ENCODE data around the gene BDKRB2.

BDKRB2 gene

DNA sequence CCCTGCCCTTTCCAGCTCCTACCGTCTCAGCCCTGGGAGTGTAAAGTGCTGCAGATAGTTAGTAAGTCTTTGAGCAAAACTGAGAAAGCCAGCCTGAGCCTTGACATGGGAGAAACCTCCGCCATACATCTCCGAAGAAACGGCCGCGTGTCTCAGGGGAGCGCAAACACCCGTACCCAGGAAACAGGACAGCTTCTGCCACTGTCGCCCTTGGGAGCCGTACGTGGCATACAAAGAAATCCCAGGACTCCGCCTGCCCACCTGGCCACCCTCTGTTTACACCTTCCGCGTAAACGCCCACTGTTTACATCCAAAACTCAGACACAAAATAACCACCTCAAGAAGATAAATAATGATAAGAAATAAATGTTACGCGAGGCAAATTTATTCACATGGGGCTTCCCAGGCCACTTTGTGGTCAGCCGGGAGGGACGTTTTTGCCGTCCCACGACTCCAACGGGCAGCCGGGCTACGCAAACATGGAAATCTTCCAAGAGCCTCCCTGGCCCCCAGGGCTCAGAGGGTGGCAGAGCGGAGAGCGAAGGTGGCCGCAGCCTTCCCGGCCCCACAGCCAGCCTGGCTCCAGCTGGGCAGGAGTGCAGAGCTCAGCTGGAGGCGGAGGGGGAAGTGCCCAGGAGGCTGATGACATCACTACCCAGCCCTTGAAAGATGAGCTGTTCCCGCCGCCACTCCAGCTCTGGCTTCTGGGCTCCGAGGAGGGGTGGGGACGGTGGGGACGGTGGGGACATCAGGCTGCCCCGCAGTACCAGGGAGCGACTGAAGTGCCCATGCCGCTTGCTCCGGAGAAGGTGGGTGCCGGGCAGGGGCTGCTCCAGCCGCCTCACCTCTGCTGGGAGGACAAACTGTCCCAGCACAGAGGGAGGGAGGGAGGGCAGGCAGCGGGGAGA lies at the start of gene BDKRB2:
TSS of gene BDKRB2 (plus strand) at position 689 of the 908 bp plus-strand sequence. CDS start 32,269 bp downstream, outside the sequence.
- DNase-seq, result peak; percentile 71

DNA sequence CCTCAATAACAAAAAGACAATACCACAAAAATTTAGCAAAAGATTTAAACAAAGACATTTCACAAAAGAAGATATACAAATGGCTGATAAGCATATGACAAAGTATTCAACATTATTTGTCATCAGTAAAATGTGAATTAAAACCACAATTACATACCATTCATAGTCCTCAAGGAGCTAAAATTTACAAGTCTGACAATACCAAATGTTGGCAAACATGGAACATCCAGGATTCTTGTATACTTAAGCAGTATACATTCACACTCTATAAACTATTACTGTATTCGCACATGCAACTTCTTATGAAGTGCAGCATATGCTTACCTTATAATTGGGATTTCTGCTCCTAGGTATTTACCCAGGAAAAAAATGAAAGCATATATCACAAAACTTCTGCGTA lies 49.7 kb upstream of the BDKRB2 start:
- DNase-seq, result no peak

DNA sequence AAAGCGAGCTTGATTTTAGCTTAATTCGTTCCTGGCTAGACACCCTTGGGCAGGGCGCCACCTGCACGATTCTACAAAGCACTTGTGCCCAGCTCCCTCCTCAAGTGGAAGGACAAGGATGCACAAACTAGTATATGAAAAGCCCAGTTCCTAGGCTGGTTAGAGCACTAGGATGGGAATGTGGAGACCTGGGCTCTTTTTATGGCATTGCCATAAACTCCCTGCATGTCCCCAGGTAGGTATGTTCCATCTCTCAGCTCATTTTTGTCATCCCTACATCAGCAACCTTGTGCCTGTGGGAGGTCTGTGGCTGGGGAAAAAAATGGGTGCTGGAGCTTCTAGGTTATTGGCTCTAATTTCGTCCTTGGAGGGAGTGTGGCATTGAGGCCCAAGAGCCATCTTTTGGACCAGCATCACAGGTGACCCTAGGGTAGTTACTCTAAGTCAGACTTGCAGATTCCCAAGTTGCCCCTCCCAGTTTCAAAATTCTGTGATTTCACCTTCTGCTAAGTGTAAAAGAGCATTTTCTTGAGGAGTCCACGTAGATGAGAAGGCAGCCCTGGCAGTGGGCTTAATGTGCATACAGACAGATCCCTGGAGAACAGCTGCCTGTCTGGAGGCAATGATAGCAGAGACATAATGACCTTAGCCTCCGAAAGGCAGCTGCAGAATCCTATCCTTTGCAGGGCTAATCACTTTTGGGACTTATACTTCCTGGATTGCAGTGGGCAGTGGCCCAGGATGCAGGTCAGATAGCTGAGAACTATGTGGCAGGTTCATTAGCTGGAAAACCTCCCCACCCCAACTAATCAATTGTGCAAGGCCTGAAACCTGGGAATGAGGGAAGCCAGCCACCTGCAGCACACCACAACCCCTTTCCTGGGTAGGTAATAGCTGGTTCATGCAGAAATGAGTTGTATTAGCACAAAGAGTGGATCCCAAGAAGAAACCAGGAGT lies 47.6 kb upstream of the BDKRB2 start:
- no peak for DNase-seq

DNA sequence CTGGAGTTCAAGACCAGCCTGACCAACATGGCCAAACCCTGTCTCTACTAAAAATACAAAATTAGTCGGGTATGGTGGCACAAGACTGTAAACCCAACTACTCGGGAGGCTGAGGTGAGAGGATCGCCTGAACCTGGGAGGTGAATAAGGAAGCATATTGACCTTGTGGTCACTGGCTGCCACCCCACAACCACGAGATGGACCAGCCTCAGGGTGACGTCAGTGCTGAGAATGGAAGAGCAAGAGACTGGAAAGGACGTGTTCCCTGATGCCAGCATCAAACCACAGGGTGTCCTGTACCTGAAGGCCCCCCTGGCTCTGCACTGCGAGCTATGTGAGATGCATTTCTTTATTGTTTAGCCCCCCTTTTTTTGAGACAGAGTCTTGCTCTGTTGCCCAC lies 45.9 kb upstream of the BDKRB2 start:
- no peak for DNase-seq

DNA sequence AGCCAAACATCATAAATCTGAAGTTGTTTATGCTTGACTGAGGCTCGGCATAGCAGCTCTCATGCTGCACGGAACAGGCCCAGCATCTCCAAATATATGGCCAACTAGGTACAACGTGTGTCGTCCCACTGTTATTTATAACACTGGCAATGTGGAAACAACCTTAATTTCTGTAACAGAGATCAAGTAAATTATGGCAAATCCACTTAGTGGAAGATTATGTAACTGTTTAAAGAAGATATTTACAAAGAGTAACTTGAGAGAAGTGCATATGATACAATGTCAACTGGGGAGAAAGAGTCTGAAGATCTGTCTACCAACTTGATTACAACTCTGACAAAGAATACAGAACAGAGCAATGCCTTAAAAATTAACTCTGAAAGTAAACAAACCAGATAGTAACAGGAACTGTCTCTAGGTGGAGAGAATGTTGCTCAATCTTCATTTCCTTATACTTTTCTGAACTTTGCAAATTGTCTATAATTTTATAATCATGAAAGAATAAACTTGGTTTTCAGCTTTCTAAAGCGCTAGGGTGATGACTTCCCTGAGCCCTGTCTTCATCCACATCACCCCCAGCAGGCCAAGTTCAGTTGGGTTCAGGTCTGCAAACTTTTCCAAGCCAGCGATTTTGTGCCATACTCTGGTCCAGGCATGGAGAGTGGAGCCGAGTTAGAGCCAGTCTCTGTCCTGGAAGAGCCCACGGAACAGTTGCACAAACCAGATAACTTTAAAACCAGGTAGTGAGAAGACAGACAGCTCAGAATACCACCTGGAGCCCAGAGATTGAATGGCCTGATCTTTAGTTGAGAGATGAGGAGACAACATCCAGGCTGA lies 44.3 kb upstream of the BDKRB2 start:
- no peak for DNase-seq

DNA sequence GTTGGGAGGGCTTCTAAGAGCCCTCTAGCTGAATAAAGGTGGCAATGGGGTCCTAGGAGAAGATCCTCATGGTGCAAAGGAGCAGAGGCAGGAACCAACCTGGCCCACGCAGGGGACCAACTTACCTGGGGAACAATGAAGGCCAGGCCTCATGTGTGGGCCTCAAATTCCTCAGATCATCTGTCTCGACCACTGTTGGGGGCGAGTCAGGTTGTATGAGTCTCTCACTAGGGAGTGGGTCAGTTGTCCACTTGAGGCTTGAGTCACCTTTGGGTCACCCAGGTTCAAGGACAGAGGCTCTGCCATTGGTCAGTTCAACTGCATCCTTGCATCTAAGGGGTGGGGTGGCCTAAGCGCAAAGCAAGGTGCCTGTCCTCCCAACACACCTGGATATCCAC lies 43.7 kb upstream of the BDKRB2 start:
- DNase-seq, result no peak

DNA sequence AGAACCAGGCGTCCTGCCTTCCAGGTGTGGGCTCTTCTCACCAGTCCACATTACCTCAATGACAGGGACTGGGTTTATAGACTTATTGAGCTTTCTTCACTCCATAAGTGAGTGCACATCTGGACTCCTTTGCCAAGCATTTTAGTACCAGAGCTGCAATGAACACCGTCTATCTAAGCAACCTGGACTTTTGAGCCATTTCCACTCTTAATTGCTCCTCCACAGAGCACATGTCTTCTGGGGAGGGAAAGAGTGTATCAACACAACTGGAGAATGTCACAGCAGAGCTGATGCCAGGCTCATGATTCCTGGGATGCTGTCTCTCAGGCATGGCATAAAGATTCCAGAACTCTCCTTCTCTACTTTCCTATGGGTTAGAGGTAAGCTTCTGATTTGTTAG lies 43.0 kb upstream of the BDKRB2 start:
- no peak for DNase-seq

DNA sequence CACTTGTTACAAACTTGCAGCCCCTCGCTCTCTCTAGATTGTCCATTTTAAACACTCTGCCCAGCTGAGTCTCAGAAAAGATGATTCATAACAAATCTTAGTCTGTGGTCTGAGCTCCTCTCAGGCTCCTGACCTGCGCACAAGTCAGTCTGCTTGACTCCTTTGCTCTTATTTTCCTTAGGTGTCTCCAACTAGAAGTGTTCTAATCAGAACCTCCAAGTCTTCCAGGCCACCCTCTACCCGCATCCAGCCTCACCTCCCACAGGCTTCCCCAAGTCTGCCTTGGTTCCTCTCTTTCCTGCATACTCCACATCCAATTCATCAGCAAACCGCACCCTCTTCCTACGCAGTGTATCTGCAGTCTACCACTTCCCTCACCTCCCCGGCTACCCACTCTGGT lies 42.4 kb upstream of the BDKRB2 start:
- DNase-seq, result no peak

DNA sequence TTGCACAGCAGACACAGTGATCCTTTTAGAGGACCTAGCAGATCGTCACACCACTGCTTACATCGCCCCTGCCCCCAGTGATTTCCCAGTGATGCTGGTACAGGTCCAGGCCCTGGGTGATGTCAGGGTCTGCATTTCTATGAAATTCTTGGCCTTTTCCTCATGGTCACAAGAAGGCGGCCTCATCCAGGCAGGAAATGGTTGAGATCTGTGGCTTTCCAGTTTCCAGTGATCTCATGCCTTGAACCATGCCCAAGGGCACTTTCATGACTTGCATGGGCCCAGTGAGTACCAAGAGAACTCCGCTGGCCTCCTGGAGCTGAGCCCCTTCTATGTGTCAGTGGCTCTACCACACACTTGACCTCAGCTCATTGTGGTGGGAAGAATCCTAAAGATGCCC lies 41.9 kb upstream of the BDKRB2 start:
- no peak for DNase-seq

DNA sequence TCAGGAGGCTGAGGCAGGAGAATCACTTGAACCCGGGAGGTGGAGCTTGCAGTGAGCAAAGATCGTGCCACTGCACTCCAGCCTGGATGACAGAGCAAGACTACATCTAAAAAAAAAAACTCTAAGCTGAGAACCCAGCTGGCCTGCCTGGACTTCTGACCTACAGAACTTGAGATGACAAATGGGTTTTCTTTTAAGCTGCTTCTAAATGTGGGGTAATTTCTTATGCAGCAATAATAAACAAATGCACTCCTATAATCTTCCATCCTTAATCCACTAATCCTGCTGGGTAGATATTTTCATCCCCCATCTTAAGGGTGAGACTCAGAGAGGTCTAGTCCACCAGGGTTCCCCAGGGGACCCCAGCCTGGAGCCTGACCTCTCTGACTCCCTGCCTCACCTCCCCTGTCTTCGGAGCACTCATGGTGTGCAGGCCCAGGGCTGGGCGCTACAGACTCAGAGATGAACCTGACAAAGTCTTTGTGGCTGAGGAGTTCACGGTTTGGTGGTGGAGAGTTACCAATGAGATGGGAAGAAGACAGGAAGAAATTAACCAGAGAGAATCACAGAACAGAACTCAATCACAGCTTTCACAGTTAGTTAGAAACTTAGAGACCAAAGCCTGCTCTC lies 39.7 kb upstream of the BDKRB2 start:
- no peak for DNase-seq

DNA sequence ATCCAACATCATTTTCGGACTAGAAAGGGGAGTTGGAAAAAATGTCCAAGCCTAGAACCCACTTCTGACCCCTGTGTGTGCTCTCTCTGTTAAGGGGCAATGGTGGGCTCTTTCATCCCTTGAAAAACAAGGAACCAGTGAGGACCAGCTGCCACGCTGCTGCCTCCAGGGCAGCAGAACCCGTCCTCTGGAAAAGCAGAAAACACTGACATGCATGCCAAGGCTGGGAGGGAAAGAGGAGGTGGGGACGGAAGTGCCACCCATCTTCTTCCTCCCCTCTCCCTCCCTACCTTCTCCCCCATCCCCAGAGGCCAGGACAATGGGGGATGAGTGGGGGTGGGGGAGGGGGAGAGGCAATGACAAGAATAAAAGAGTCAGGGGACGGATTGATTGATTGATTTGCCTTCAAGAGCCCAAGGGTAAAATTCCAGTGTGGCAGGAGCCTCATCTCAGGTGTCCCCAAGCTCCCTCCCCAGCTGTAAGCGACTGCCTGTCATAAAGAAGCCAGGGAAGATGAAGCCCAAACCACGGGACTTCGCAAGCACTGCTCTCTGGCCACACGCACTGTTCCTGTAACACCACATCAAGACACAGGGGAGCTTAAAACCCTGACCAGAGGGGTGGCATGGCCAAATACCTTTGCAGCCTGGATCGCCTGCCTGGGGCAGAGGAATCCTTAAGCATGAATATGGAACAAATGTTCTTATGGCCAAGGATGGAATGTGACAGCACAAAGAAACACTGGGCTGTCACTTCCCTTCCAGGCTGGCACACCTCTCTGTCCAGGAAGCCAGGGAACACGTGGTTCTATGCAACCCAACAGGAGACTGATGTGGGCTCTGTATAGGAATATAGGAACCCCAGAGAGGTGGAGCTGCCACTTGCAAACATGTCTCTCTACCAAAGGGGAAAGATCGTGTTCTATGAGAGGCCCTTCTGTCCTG lies 38.9 kb upstream of the BDKRB2 start:
- DNase-seq, result no peak

DNA sequence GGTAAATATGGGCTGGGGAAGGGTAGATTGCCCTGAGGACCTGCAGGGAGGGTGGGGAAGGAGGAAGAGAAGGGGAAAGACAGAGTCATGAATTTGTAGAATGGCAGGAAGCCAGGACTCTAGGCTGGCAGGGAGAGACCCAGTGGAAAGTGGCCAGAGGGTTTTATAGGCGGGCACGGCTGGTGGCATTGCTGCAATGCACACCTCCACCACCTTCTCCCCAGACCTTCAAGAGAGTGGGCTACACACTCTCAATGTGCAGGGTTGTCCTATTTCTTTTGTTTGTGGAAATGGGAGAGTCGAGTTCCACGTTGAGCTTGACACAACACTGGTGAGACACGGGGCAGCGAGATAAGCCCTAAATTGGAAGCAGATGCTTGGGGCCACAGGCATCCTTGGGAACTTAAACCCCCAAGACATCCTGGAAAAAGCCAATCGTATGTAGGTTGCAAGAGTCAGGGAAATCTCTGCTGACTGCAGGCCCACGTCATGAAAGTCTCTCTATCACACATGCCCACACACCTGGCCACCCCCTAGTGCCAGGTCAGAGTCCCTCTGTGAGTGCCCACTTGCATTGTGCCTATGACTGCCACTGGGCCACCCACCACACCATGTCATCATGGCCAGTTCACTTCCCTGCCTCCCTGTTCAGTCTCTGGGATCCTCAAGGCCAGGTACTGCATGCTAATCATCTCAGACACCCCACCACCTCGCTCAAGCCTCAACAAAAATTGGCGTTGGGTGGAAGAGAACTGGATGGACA lies 38.0 kb upstream of the BDKRB2 start:
- no peak for DNase-seq

DNA sequence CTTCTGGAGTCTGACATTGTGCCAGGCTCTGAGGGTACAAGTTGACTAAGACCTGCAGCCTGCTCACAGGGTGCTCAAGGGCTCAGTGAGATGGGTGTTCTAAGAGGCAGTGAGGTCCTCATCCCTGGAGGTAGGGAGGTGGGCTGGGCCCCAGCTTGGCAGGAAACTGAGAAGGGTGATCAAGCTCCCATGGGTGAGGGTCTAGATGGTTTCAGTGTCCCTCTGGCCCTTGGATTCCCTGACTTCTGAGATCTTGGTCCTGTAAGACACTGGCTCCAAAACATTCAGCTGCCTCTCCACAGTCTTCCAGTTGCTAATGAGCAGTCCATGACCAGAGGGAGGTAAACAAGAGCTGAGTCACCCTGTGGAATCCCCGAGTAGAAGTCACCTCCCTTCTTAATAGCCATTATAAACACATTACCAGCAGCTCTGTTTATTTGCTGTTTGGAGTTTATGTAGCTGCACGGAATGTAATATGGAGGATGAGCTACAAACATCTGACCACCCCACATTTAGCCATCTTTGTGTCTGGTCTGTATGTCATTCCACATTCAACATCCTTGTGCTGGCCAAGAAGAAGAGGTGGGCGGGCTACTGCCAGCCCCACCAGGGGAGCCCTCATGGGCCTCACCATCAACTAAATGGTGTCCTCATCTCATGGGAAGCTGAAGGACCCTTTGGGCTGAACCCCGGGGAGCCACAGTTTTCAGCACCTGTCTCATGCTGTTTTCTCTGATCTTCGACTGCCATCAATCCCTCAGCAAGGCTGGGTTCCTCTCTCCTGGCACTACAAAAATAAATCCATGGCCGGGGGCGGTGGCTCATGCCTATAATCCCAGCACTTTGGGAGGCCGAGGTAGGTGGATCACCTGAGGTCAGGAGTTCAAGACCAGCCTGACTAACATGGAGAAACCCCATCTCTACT lies 37.2 kb upstream of the BDKRB2 start:
- no peak for DNase-seq

DNA sequence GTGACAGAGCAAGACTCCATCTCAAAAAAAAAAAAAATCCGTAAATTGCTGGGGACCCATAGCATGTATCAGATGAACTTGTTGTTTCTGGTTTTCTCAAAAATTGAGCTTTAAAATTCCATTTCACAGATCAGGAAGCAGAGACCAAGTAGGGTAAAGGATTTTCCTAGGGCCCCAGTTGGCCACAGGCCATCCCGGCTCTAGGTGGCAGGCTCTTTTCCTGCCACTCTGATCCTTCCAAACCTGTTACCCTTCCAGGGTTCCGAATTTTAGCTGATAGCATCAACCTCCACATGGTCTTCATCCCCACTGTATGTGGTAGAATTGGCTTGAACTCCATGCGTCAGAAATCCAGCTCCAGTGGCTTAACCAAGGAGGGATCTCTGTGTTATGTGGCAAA lies 36.1 kb upstream of the BDKRB2 start:
- no peak for DNase-seq

DNA sequence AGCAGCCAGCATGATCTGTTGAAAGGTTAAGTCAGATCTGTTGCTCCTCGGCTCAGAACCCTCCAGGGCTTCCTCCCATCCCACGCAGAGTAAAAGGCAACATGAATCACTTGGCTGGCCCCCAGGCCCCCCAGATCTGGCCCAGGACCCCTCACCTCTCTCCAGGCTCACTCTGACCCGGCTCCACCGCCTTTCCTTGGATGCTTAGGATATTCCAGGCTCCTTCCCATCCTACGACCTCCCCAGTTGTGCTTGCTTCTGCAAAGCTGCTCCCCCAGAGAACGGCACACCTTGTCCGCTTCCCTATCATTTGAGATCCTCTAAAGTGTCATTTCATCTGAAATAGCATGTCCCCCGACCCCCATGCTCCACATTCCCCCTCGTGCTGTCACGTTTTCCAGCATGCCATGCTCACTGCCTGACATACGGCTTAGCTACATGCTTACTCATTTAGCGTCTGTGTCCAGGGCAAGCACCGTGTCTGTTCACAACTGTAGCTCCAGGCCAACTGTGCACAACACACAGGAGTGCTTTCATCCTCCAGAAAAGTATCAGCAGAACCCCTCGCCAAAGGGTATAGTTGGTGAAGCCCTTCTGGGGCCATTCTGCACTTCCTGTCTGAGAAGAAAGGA lies 33.6 kb upstream of the BDKRB2 start:
- no peak for DNase-seq

DNA sequence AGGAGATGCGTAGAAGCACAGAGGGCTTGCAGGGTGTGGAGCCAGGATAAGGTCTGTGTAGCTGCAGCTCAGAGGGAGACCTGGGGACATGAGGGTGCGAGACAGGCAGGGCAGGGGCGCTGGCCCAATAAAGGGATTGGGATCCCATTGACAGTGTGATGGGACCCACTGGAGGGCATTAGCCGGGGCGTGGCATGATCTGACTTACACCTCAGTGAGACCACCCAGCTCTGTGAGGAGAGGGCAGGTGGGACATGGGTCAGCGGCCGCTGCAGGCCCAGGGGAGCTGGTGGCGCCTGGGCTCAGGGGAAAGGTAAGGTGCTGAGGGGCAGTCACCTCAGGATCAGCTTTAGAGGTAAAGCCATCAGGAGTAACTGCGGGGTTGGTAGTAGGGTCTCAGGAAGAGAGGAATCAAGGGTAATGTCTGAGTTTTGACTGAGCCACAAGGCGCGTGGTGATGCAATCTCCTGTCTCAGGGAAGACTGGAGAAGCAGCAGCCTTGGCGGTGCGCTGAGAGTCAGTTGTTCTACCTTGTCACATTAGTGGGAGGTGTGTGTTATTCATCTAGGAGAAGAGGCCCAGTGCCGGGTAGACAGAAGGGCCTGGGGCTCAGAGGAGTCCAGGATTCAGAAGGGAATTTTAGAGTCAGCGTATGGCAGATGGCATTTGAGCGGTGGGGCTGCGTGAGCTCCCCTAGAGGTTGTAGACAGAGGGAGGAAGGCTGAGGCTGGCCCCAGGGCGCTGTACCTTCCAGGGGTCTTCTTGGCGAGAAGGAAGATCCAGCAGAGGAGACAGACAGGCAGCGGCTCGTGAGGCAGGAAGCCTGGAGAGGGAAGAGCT lies 30.8 kb upstream of the BDKRB2 start:
- no peak for DNase-seq

DNA sequence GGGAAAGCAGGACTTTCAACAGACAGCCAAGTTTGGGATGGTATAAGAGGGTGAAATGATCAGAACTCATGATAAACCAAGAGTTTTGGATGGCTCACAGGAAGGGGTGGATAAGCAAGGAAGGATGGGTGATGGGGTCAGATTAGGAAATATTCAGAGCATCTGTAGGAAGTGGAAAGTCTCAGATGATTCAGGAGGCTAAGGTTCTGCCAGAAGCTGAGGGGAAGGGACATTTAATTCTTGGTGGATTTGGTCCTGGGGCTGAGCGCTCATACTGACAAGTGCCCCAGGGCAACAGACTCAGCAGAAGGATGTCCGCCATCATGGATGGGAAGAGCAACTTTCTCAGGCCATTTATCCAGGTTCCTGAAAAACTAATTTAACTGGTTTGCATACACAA lies 28.4 kb upstream of the BDKRB2 start:
- no peak for DNase-seq

DNA sequence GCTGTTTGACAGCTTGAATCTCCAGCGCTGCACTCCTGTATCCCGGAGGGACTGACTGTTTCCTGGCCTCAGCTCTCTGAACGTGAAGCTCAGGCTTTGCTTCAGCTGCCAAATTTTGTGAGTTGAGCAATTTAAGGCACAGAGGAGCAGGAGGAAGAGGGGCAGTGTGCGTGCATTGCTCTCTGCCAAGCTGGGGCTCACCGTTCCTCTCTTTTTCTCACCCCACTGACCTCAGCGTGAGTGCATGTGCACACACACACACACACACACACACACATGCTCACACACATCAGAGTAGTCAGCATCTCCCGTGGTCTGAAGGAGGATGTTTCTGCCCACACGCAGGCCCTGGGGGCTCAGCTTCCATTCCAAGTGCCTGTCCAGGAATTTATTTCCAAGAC lies 27.8 kb upstream of the BDKRB2 start:
- no peak for DNase-seq
